Endometrial microvascular endothelial cells (primary cell): ENCODE data around the gene POLR1A. TPM values are rescaled to one million over a fixed set of nuclear protein-coding genes. Genes with fewer than 3 reads are reported as not detected.

Source experiments
- in situ Hi-C: cut with HindIII; loops from 2 replicates; pipeline ENCODE4 v1.10.0; 2017; ENCODE audit warnings: low sequenced_read_pairs, low pct_unique_long_range_greater_than_20kb; ENCODE audit errors: inconsistent ontology term
- total RNA-seq: library from RNA; depleted of rRNA; stranded (reverse); fragments of >200 nt; gene quantifications from one replicate; pipeline ENCODE4 v1.2.3, GENCODE V29; 2015; ENCODE audit errors: inconsistent ontology term

The POLR1A gene
- total RNA-seq, 1 donor from 2014 or later, result 20.9 TPM

- in situ Hi-C loops, result no loop called here
Measured at GRCh38 chr2:86028766-86029381, 76.8 kb downstream of the POLR1A start.

GRCh38 chr2:86027922-86028765, 77.5 kb downstream of the POLR1A start:
- in situ Hi-C loops, result no loop called here

GRCh38 chr2:86027196-86027921, 78.3 kb downstream of the POLR1A start:
- in situ Hi-C loops, result no loop called here

- in situ Hi-C loops, result no loop called here
Measured at GRCh38 chr2:86026744-86027065, 79.0 kb downstream of the POLR1A start.

GRCh38 chr2:86025976-86026743, 79.5 kb downstream of the POLR1A start:
- in situ Hi-C loops, result no loop called here

- in situ Hi-C loops, result no loop called here
Measured at GRCh38 chr2:86025229-86025820, 80.4 kb downstream of the POLR1A start.

GRCh38 chr2:86023366-86023712, 82.3 kb downstream of the POLR1A start:
- in situ Hi-C loops, result no loop called here

GRCh38 chr2:86022661-86023365, 82.9 kb downstream of the POLR1A start:
- in situ Hi-C loops, result no loop called here

GRCh38 chr2:86021396-86022378, 84.0 kb downstream of the POLR1A start:
- in situ Hi-C loops, result no loop called here

GRCh38 chr2:86020984-86021383, 84.7 kb downstream of the POLR1A start:
- in situ Hi-C loops, result no loop called here

- in situ Hi-C loops, result no loop called here
Measured at GRCh38 chr2:86019121-86019520, 86.6 kb downstream of the POLR1A start.

- in situ Hi-C loops, result no loop called here
Measured at GRCh38 chr2:86017901-86018896, 87.5 kb downstream of the POLR1A start.

- in situ Hi-C loops, result no loop called here
Measured at GRCh38 chr2:86016581-86016980, 89.1 kb downstream of the POLR1A start.

- in situ Hi-C loops, result no loop called here
Measured at GRCh38 chr2:86015699-86016098, 90.0 kb downstream of the POLR1A start.

- in situ Hi-C loops, result no loop called here
Measured at GRCh38 chr2:86015006-86015405, 90.7 kb downstream of the POLR1A start.

GRCh38 chr2:86014493-86014892, 91.2 kb downstream of the POLR1A start:
- in situ Hi-C loops, result no loop called here
